ENCODE measurements around the gene ATP7B. TPM values are rescaled to one million over a fixed set of nuclear protein-coding genes. Genes with fewer than 3 reads are reported as not detected.

ATP7B gene
- total and polyA plus RNA-seq, 2 of the 4 experiments (the other 2 are of a cell fraction), result 2.7 to 2.9 TPM

- Histone ChIP-seq H2AFZ (replicated peaks; ENCODE audit: low read length, poor library complexity) (no peak overlapping the region), H3K79me1 (ENCODE audit: low read depth in 1 of 2, low read length in 2 of 2) (no peaks in the 10 kb centered on the region), H2BK120ac (ENCODE audit: low read depth, low read length) (no peak overlapping the region), H3K14ac (replicated peaks; ENCODE audit: low read depth, low read length) (no peak overlapping the region), H4K20me1 (ENCODE audit: insufficient read depth, low read length) (no peaks in the 10 kb centered on the region; the same call in 1 of the 2 replicates), H3K4me2 (ENCODE audit: low read depth, low read length) (no peak overlapping the region), H3K9ac (ENCODE audit: low read depth, low read length) (no peak overlapping the region), H4K8ac (ENCODE audit: low read depth in 2 of 2, low read length in 2 of 2) (no peak overlapping the region), H2AK9ac (replicated peaks; ENCODE audit: low read depth, low read length, poor library complexity) (no peak overlapping the region), H4K5ac (ENCODE audit: low read depth, low read length) (no peak overlapping the region), H3K4me1 (ENCODE audit: control insufficient read depth, insufficient read depth, low read length) (no peaks in the 10 kb centered on the region), H2AK5ac (ENCODE audit: low read depth, low read length) (no peak overlapping the region), H3K27ac (ENCODE audit: insufficient read depth, low read length) (no peak overlapping the region), H3K27me3 (ENCODE audit: control insufficient read depth, insufficient read depth, low read length) (no peaks in the 10 kb centered on the region), H3K23ac (ENCODE audit: low read depth, low read length) (no peak overlapping the region), H3K4me3 (ENCODE audit: insufficient read depth, low read depth, low read length) (no peak overlapping the region), H2BK15ac (ENCODE audit: low read depth, low read length) (no peak overlapping the region), H3K9me1 (ENCODE audit: insufficient read depth, low read length) (no peaks in the 10 kb centered on the region), H3K9me3 (ENCODE audit: control insufficient read depth, insufficient read depth, low read length) (no peaks in the 10 kb centered on the region), H4K91ac (ENCODE audit: insufficient read depth, low read depth, low read length) (no peak overlapping the region), H2BK20ac (ENCODE audit: low read depth, low read length) (no peak overlapping the region), H3K4ac (ENCODE audit: low read depth, low read length) (no peak overlapping the region), H3K36me3 (ENCODE audit: control insufficient read depth, insufficient read depth, low read length) (no peaks in the 10 kb centered on the region), H2BK5ac (ENCODE audit: low read depth, low read length, poor library complexity, severe bottlenecking) (no peak overlapping the region), H3K18ac (ENCODE audit: low read depth, low read length) (no peak overlapping the region), H3K56ac (ENCODE audit: extremely low read depth, insufficient read depth, low read length) (no peak overlapping the region)
- POLR2A ChIA-PET (ENCODE audit: unreplicated experiment), result no interaction called here
- WGBS, 2 experiments (ENCODE audit: extremely low coverage in 2 of 2, insufficient read length in 1 of 2), result no CpG with 5 or more reads among the region's 3 CpGs
- DNase-seq, result no peak
- dilution Hi-C loops (cut with HindIII; ENCODE audit: low sequenced_read_pairs, unreplicated experiment) (no loop called here), in situ Hi-C loops (cut with MboI; ENCODE audit: low sequenced_read_pairs) (no loop called here), intact Hi-C loops (cut with micrococcal nuclease) (no loop called here)
- CTCF ChIA-PET, result no interaction called here
- TF ChIP-seq ELK1 (IDR thresholded peaks at IDR 0.05; ENCODE audit: borderline replicate concordance, low read depth, low read length), result no peak
- TF ChIP-seq RCOR1 (IDR thresholded peaks at IDR 0.05; ENCODE audit: insufficient replicate concordance, low read length), result no peak
- no peak for TF ChIP-seq CEBPB (IDR thresholded peaks at IDR 0.05; ENCODE audit: low read depth, low read length)
- no peak for TF ChIP-seq POLR2A (IDR thresholded peaks at IDR 0.05; ENCODE audit: low read depth, low read length)
- no peak for TF ChIP-seq SMC3 (IDR thresholded peaks at IDR 0.05; ENCODE audit: low read depth, low read length)
- no peak for TF ChIP-seq MAFK (IDR thresholded peaks at IDR 0.05; ENCODE audit: low read depth, low read length)
- no peak for TF ChIP-seq RFX5 (IDR thresholded peaks at IDR 0.05; ENCODE audit: low read depth, low read length)
- TF ChIP-seq BHLHE40 (IDR thresholded peaks at IDR 0.05; ENCODE audit: low read depth, low read length), result no peak
- no peak for TF ChIP-seq MAZ (IDR thresholded peaks at IDR 0.05; ENCODE audit: borderline replicate concordance, low read depth, low read length)
- no peak for TF ChIP-seq USF2 (IDR thresholded peaks at IDR 0.05; ENCODE audit: low read depth, low read length)
- BruUV-seq (replicated peaks), result no TSS peak
- ATAC-seq (ENCODE audit: low read depth), result no peak
Measured at GRCh38 chr13:52043675-52044074, 32.4 kb upstream of the ATP7B start.

Data from IMR-90 (cell line).